H1 (cell line): ENCODE results near the gene PBX1. TPM values are rescaled to one million over a fixed set of nuclear protein-coding genes. Genes with fewer than 3 reads are reported as not detected.

Experiments
- CREB1 ChIP-seq: IDR thresholded peaks from 2 replicates; pipeline ENCODE4 v1.6.1; 2012; ENCODE audit warnings: inconsistent platforms
- PHF8 ChIP-seq: fragments of 200-600 bp; sonication (generic); conservative IDR thresholded peaks from 2 replicates; pipeline ENCODE4 v1.7.1; 2012; ENCODE audit warnings: low read depth, mild to moderate bottlenecking, inconsistent platforms, low read length, moderate library complexity
- polyA plus RNA-seq, 7 experiments: library from polyadenylated mRNA; depleted of rRNA in 3 of 7; stranded (reverse) in 5 of 7; unstranded in 2 of 7; fragments of >200 nt in 5 of 7; fragments of 200-250 nt in 2 of 7; gene quantifications; 1 replicate in 5 of 7; 2 replicates in 1 of 7; 4 replicates in 1 of 7; pipeline versions ENCODE4 v1.2.1 to v1.2.3, GENCODE V29; 2011 to 2013; ENCODE audit warnings: missing spikeins in 2 of 7, mixed read lengths in 2 of 7
- total RNA-seq: library from RNA; stranded (reverse); fragmentation: NEBNext Ultra II Directional; extraction: Animal tissue kit (Norgen Biotek cat#: 25700); gene quantifications from 2 replicates; pipeline ENCODE4 v1.2.1, GENCODE V29; 2021

The PBX1 gene
- total and polyA plus RNA-seq, 2 of the 8 experiments (the other 6 are each of a cell fraction or from before 2014, with no cell fraction given): 87.4 to 124 TPM

DNA sequence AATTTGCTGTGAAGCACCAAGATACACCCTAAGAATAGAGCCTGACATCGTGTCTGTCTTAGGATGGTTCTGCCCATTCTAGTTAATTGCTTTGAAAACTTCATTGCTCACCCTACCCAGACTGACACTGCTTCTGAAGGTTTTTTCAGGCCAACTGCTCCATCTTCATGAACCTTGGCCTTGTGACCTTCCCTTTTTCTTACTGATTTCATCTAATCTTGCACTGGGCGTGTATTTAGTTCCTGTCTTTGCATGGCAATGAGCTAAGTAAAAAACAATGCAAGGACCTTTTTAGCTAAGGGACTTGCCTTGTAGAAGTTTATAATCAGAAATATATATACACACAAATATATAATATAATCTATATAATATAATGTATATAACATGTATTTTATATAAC lies 108.0 kb downstream of the PBX1 start (continued):
- TF ChIP-seq CREB1 (no peak), PHF8 (no peak)
